H1 (cell line): ENCODE data around the gene TM9SF1. TPM values are rescaled to one million over a fixed set of nuclear protein-coding genes. Genes with fewer than 3 reads are reported as not detected.

ENCODE experiments used
- EGR1 ChIP-seq: IDR thresholded peaks from 2 replicates; pipeline ENCODE4 v1.6.1; 2011; ENCODE audit warnings: low read depth, low read length, borderline replicate concordance
- polyA plus RNA-seq, 7 experiments: library from polyadenylated mRNA; depleted of rRNA in 3 of 7; stranded (reverse) in 5 of 7; unstranded in 2 of 7; fragments of >200 nt in 5 of 7; fragments of 200-250 nt in 2 of 7; gene quantifications; 1 replicate in 5 of 7; 2 replicates in 1 of 7; 4 replicates in 1 of 7; pipeline versions ENCODE4 v1.2.1 to v1.2.3, GENCODE V29; 2011 to 2013; ENCODE audit warnings: missing spikeins in 2 of 7, mixed read lengths in 2 of 7
- total RNA-seq: library from RNA; stranded (reverse); fragmentation: NEBNext Ultra II Directional; extraction: Animal tissue kit (Norgen Biotek cat#: 25700); gene quantifications from 2 replicates; pipeline ENCODE4 v1.2.1, GENCODE V29; 2021
- TF ChIP-seq, protein P1 (sequence below): IDR thresholded peaks from 2 replicates; pipeline ENCODE4 v1.6.1; 2012; ENCODE audit warnings: low read length, inconsistent platforms
- TF ChIP-seq, protein P2 (sequence below): IDR thresholded peaks from 2 replicates; pipeline ENCODE4 v1.6.1; 2012; ENCODE audit warnings: inconsistent platforms

Gene TM9SF1
- total and polyA plus RNA-seq, 2 of the 8 experiments (the other 6 are each of a cell fraction or from before 2014, with no cell fraction given), result 22.2 to 29.2 TPM

GRCh38 chr14:24160850-24161804 is 34.1 kb downstream of the TM9SF1 start, which contains the start of gene IRF9 (continued):
- TF ChIP-seq, protein P1, sequence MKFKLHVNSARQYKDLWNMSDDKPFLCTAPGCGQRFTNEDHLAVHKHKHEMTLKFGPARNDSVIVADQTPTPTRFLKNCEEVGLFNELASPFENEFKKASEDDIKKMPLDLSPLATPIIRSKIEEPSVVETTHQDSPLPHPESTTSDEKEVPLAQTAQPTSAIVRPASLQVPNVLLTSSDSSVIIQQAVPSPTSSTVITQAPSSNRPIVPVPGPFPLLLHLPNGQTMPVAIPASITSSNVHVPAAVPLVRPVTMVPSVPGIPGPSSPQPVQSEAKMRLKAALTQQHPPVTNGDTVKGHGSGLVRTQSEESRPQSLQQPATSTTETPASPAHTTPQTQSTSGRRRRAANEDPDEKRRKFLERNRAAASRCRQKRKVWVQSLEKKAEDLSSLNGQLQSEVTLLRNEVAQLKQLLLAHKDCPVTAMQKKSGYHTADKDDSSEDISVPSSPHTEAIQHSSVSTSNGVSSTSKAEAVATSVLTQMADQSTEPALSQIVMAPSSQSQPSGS, result no peak
- TF ChIP-seq EGR1, result no peak
- TF ChIP-seq, protein P2, sequence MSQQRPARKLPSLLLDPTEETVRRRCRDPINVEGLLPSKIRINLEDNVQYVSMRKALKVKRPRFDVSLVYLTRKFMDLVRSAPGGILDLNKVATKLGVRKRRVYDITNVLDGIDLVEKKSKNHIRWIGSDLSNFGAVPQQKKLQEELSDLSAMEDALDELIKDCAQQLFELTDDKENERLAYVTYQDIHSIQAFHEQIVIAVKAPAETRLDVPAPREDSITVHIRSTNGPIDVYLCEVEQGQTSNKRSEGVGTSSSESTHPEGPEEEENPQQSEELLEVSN, result no peak
